Activated CD4-positive, alpha-beta T cell treated with anti-CD3 and anti-CD28 coated beads, Interleukin-2, amount 50 U/mL, for 1 hour (primary cell): ENCODE data around the gene PPP5C.
"Not testable (repeated sequence)": the region's sequence is repeated elsewhere in the genome, so short reads cannot be mapped to it uniquely, and the experiment has no call there.

Source experiments
- DNase-seq: peaks from one replicate; pipeline ENCODE4 v3.0.0-alpha.2; 2020

The PPP5C gene

GRCh38 chr19:46346821-46347571 lies at the start of gene PPP5C:
Gene PPP5C, plus strand, starts transcription at chr19:46347087. Its CDS starts 10 bp downstream, at chr19:46347097.
- DNase-seq = peak; percentile 79

GRCh38 chr19:46297700-46298478 lies 49.0 kb upstream of the PPP5C start:
- DNase-seq = no peak

GRCh38 chr19:46298479-46299003 lies 48.3 kb upstream of the PPP5C start:
- no peak for DNase-seq

- DNase-seq = no peak
Observed at GRCh38 chr19:46299004-46299509, 47.8 kb upstream of the PPP5C start.

- no peak for DNase-seq
Observed at GRCh38 chr19:46299695-46300094, 47.2 kb upstream of the PPP5C start.

GRCh38 chr19:46303322-46303690 lies 43.6 kb upstream of the PPP5C start:
- no peak for DNase-seq

- peak; percentile 5 for DNase-seq
Observed at GRCh38 chr19:46303691-46304397, 43.0 kb upstream of the PPP5C start.

GRCh38 chr19:46306501-46306900 lies 40.4 kb upstream of the PPP5C start:
- DNase-seq = no peak

- DNase-seq = no peak
Observed at GRCh38 chr19:46308510-46308909, 38.4 kb upstream of the PPP5C start.

- no peak for DNase-seq
Observed at GRCh38 chr19:46309056-46309455, 37.8 kb upstream of the PPP5C start.

- no peak for DNase-seq
Observed at GRCh38 chr19:46311444-46311843, 35.4 kb upstream of the PPP5C start.

GRCh38 chr19:46313540-46314469 lies 33.1 kb upstream of the PPP5C start:
- not testable (repeated sequence) for DNase-seq

- DNase-seq = no peak
Observed at GRCh38 chr19:46317339-46317738, 29.5 kb upstream of the PPP5C start.

GRCh38 chr19:46319613-46320012 lies 27.3 kb upstream of the PPP5C start:
- DNase-seq = no peak

- DNase-seq = no peak
Observed at GRCh38 chr19:46320559-46320958, 26.3 kb upstream of the PPP5C start.

- DNase-seq = no peak
Observed at GRCh38 chr19:46321653-46322052, 25.2 kb upstream of the PPP5C start.

- not testable (repeated sequence) for DNase-seq
Observed at GRCh38 chr19:46323227-46323626, 23.7 kb upstream of the PPP5C start.

GRCh38 chr19:46324277-46324676 lies 22.6 kb upstream of the PPP5C start:
- DNase-seq = no peak

- DNase-seq = no peak
Observed at GRCh38 chr19:46326608-46327007, 20.3 kb upstream of the PPP5C start.

- no peak for DNase-seq
Observed at GRCh38 chr19:46328079-46328478, 18.8 kb upstream of the PPP5C start.

GRCh38 chr19:46330319-46330918 lies 16.5 kb upstream of the PPP5C start:
- no peak for DNase-seq

- no peak for DNase-seq
Observed at GRCh38 chr19:46337487-46337886, 9.4 kb upstream of the PPP5C start.
